Choroid plexus epithelial cell (primary cell): Measurements from ENCODE around the gene NPLOC4.
A peak's percentile ranks its signal among the peaks of the same experiment; 100 is the strongest.
"Not testable (repeated sequence)": the region's sequence is repeated elsewhere in the genome, so short reads cannot be mapped to it uniquely, and the experiment has no call there.

Experiments used
- DNase-seq: peaks from one replicate; pipeline ENCODE4 v3.0.0-alpha.2; 2010; ENCODE audit warnings: low read depth
- H3K4me3 ChIP-seq: 2 replicates; pipeline ENCODE4 v1.5.1; 2011; ENCODE audit warnings: low read depth, mild to moderate bottlenecking, control low read depth, low read length, moderate library complexity
- TF ChIP-seq, protein P1 (sequence below): conservative IDR thresholded peaks from 2 replicates; pipeline ENCODE4 v1.5.1; 2011; ENCODE audit warnings: low read depth, mild to moderate bottlenecking, control low read depth, inconsistent platforms, low read length, moderate library complexity

Gene NPLOC4

DNA sequence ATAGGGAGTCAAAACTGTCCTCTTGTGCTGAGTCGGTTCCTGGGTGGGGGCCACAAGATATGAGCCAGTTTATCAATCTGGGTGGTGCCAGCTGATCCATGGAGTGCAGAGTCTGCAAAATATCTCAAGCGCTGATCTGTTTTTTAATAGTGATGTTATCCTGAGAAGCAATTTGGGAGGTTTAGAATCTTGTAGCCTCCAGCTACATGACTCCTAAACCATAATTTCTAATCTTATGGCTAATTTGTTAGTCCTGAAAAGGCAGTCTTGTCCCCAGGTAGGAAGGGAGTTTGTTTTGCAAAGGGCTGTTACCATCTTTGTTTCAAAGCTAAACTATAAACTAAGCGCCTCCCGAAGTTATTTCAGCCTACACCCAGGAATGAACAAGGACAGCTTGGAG lies 1.8 kb upstream of the NPLOC4 start:
- DNase-seq: no peak
- TF ChIP-seq, protein P1, sequence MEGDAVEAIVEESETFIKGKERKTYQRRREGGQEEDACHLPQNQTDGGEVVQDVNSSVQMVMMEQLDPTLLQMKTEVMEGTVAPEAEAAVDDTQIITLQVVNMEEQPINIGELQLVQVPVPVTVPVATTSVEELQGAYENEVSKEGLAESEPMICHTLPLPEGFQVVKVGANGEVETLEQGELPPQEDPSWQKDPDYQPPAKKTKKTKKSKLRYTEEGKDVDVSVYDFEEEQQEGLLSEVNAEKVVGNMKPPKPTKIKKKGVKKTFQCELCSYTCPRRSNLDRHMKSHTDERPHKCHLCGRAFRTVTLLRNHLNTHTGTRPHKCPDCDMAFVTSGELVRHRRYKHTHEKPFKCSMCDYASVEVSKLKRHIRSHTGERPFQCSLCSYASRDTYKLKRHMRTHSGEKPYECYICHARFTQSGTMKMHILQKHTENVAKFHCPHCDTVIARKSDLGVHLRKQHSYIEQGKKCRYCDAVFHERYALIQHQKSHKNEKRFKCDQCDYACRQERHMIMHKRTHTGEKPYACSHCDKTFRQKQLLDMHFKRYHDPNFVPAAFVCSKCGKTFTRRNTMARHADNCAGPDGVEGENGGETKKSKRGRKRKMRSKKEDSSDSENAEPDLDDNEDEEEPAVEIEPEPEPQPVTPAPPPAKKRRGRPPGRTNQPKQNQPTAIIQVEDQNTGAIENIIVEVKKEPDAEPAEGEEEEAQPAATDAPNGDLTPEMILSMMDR: no peak
- no peak overlapping the region for H3K4me3 ChIP-seq

DNA sequence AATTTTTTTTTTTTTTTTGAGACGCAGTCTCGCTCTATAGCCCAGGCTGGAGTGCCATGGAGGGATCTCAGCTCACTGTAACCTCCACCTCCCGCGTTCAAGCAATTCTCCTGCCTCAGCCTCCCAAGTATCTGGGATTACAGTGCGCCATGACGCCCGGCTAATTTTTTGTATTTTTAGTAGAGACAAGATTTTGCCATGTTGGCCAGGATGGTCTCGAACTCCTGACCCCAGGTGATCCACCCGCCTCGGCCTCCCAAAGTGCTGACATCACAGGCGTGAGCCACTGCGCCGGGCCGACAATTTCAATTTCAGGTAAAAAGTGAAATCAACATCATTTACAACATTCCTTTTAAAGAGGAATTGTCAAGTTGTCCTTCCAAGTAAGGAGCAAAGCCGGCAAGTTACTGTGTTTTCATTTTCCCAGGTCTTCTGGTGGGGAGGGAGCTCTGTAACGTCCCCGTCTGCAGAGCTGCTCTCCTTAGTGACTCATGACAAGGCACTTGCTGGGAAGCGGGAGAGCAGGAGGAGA lies 873 bp downstream of the NPLOC4 start:
- peak overlapping the region; percentile 84 for H3K4me3 ChIP-seq
- TF ChIP-seq, protein P1: no peak
- peak; percentile 64 for DNase-seq

DNA sequence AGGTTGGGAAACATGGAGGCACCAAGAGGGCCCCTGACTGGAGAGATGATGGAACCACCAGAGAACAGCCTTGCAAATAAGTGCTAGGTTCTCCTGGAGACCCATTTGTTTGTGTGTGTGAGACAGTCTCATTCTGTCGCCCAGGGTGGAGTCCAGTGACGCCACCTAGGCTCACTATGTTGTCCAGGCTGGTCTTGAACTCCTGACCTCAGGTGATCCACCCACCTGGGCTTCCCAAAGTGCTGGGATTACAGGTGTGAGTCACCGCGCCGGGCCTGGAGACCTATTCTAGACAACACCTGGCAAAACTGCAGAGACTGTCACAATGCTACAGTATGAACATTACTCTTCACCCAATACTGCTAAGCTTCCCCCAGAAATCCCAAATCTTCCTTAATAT lies 1.5 kb downstream of the NPLOC4 start:
- DNase-seq: no peak
- TF ChIP-seq, protein P1: no peak
- peak overlapping the region; percentile 14 for H3K4me3 ChIP-seq

DNA sequence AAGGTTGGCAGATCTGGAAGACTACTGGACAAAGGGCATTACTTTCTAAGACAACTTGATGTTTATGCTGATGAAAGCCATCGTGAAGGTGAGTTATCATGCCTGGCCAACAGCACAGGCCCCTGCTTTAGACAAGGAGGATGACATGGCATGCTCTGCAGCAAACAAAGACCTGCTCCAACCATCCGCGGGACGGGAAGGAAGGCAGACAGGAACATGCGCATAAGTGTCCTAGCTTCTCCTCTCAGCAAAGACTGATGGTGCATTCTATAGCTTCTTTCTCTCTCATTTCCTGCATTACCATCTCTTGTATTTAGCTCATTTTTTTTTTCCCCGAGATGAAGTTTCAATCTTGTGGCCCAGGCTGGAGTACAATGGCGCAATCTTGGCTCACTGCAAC lies 5.4 kb downstream of the NPLOC4 start:
- no peak for DNase-seq

DNA sequence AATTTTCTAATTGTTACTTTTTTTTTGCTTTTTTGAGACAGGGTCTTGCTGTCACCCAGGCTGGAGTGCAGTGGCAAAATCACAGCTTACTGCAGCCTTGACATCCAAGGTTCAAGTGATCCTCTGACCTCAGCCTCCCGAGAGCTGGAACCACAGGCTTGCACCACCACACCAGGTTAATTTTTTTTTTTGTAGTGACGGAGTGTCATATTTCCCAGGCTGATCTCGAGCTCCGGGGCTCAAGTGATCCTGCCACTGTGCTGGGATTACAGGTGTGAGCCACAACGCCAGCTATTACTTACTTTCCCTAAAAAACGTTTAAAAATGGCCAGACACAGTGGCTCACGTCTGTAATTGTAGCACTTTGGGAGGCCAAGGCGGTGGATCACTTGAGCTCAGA lies 6.6 kb downstream of the NPLOC4 start:
- H3K4me3 ChIP-seq: no peak overlapping the region
- TF ChIP-seq, protein P1: no peak

More for the DNA sequence above, 5.4 kb downstream of the NPLOC4 start:
- TF ChIP-seq, protein P1: no peak
- H3K4me3 ChIP-seq: no peak overlapping the region

DNA sequence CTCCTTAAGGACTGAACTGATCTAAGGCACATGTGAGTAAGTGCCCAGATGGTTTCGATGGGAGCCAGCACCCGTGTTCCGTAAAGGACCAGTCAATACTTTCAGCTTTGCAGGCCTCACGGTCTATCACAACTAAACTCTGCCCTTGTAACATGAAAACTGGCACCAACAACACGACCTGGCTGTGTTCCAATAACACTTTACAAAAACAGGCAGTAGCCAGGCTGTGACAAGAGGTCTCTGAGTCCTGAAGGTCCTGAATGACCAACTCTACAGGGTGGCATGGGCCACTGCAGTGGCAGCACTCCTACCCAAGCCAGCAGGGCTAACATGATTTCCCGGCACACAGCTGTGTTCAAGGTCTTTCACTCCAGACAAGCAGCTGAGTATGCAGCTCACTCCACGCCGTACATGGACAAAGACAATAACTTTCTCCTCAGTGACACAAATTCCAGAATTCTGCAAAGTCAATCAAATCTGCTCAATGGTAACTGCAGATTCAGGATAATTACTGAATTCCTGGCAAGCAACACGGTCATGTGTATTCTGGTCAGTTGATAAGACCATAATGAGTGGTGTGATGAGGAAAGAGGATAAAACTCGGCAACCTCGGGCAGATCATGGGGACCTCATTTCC lies 15.3 kb downstream of the NPLOC4 start:
- TF ChIP-seq, protein P1: no peak
- no peak for DNase-seq
- H3K4me3 ChIP-seq: no peak overlapping the region

More for the DNA sequence above, 6.6 kb downstream of the NPLOC4 start:
- no peak for DNase-seq

DNA sequence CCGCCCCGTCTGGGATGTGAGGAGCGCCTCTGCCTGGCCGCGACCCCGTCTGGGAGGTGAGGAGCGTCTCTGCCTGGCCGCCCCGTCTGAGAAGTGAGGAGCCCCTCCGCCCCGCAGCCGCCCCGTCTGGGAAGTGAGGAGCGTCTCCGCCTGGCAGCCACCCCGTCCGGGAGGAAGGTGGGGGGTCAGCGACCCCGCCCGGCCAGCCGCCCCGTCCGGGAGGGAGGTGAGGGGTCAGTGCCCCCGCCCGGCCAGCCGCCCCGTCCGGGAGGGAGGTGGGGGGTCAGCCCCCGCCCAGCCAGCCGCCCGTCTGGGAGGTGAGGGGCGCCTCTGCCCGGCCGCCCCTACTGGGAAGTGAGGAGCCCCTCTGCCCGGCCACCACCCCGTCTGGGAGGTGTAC lies 18.6 kb downstream of the NPLOC4 start:
- H3K4me3 ChIP-seq, DNase-seq: not testable (repeated sequence)
